OCI-LY3 (cell line): Measurements from ENCODE around the gene HIVEP2.

Source experiments
- EZH2phosphoT487 ChIP-seq: fragments of 200-600 bp; shearing (Covaris generic); IDR thresholded peaks from 2 replicates; pipeline ENCODE4 v1.6.1; 2018; ENCODE audit warnings: antibody characterized with exemption, mixed run types, low read depth
- TF ChIP-seq, protein P1 (sequence below): fragments of 200-600, 300-600 bp; sonication (generic); IDR thresholded peaks from 2 replicates; pipeline ENCODE4 v1.5.1; 2014; ENCODE audit warnings: antibody characterized with exemption, low read length, low read depth

DNA sequence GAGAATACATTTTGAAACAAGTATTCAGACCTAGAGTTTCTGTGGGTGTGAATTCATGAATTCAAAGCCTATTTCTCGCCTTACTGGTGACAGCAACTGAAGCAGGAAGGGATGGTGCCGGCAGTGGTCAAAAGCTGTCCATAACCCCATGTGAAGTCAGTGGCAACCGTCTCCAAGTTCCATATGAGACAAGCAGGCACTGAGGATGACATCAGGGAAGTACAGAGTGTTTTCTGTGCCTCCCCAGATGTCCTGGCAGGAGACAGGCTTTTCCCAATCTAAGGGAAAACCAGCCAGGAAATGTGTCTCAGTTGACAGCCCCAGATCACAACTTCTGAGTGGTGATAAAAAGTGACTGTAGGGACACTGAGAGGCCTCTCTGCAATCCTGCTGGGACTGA, 66.6 kb downstream of the HIVEP2 start:
- TF ChIP-seq, protein P1, sequence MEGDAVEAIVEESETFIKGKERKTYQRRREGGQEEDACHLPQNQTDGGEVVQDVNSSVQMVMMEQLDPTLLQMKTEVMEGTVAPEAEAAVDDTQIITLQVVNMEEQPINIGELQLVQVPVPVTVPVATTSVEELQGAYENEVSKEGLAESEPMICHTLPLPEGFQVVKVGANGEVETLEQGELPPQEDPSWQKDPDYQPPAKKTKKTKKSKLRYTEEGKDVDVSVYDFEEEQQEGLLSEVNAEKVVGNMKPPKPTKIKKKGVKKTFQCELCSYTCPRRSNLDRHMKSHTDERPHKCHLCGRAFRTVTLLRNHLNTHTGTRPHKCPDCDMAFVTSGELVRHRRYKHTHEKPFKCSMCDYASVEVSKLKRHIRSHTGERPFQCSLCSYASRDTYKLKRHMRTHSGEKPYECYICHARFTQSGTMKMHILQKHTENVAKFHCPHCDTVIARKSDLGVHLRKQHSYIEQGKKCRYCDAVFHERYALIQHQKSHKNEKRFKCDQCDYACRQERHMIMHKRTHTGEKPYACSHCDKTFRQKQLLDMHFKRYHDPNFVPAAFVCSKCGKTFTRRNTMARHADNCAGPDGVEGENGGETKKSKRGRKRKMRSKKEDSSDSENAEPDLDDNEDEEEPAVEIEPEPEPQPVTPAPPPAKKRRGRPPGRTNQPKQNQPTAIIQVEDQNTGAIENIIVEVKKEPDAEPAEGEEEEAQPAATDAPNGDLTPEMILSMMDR, result no peak
- no peak for TF ChIP-seq EZH2phosphoT487
